HG03565 (cell line): ENCODE results near the gene SRSF11.
"Not testable (repeated sequence)": the region's sequence is repeated elsewhere in the genome, so short reads cannot be mapped to it uniquely, and the experiment has no call there.

Experiments
- ATAC-seq: cut with Tn5 transposase; IDR thresholded peaks from one replicate; pipeline ENCODE4 v1.9.1; 2021; ENCODE audit warnings: mild to moderate bottlenecking, moderate library complexity; ENCODE audit not compliant: unreplicated experiment

Gene SRSF11

GRCh38 chr1:70221238-70222121, at the start of gene SRSF11:
TSS of gene SRSF11 (plus strand) at chr1:70221380. CDS start at chr1:70221637, 257 bp downstream.
- ATAC-seq, result peak; percentile 87

- ATAC-seq, result no peak
Measured at GRCh38 chr1:70171512-70171911, 49.7 kb upstream of the SRSF11 start.

GRCh38 chr1:70185181-70185580, 36.0 kb upstream of the SRSF11 start:
- not testable (repeated sequence) for ATAC-seq

GRCh38 chr1:70188522-70188921, 32.7 kb upstream of the SRSF11 start:
- ATAC-seq, result no peak

- ATAC-seq, result no peak
Measured at GRCh38 chr1:70190180-70190579, 31.0 kb upstream of the SRSF11 start.

- not testable (repeated sequence) for ATAC-seq
Measured at GRCh38 chr1:70192446-70192845, 28.7 kb upstream of the SRSF11 start.

GRCh38 chr1:70194601-70195000, 26.6 kb upstream of the SRSF11 start:
- no peak for ATAC-seq

GRCh38 chr1:70195342-70195741, 25.8 kb upstream of the SRSF11 start:
- ATAC-seq, result no peak

- no peak for ATAC-seq
Measured at GRCh38 chr1:70196333-70196732, 24.8 kb upstream of the SRSF11 start.

GRCh38 chr1:70200065-70200464, 21.1 kb upstream of the SRSF11 start:
- no peak for ATAC-seq

- ATAC-seq, result no peak
Measured at GRCh38 chr1:70202173-70202758, 18.9 kb upstream of the SRSF11 start.

GRCh38 chr1:70204139-70204538, 17.0 kb upstream of the SRSF11 start:
- no peak for ATAC-seq

- no peak for ATAC-seq
Measured at GRCh38 chr1:70204600-70204999, 16.6 kb upstream of the SRSF11 start.

GRCh38 chr1:70205071-70205433, 16.1 kb upstream of the SRSF11 start:
- peak; percentile 17 for ATAC-seq

GRCh38 chr1:70205434-70206118, 15.6 kb upstream of the SRSF11 start, which contains the start of gene LRRC40:
TSS of gene LRRC40 (minus strand) at chr1:70205579. CDS start at chr1:70205540, 39 bp downstream.
- peak; percentile 77 for ATAC-seq

GRCh38 chr1:70206833-70207232, 14.3 kb upstream of the SRSF11 start:
- ATAC-seq, result not testable (repeated sequence)

GRCh38 chr1:70207492-70207891, 13.7 kb upstream of the SRSF11 start:
- no peak for ATAC-seq

- ATAC-seq, result no peak
Measured at GRCh38 chr1:70208292-70208691, 12.9 kb upstream of the SRSF11 start.

- no peak for ATAC-seq
Measured at GRCh38 chr1:70210820-70211219, 10.4 kb upstream of the SRSF11 start.

- ATAC-seq, result no peak
Measured at GRCh38 chr1:70211541-70211940, 9.6 kb upstream of the SRSF11 start.

- ATAC-seq, result no peak
Measured at GRCh38 chr1:70220015-70220414, 1.2 kb upstream of the SRSF11 start.
